Kidney (tissue), 14 donors: ENCODE results near the gene WWP2. TPM values are rescaled to one million over a fixed set of nuclear protein-coding genes. Genes with fewer than 3 reads are reported as not detected.

Experiments
- DNase-seq, 5 donors: peaks; one replicate each; pipeline ENCODE4 v3.0.0-alpha.2; 2013 to 2020
- FAIRE-seq: peaks from 2 replicates; lab custom pipeline; 2012; peaks lifted over from hg19 to GRCh38; lab: Jason Lieb, UNC
- H3K27ac ChIP-seq, 2 donors: one replicate each; pipeline ENCODE4 v1.7.0; 2013; ENCODE audit warnings: low read depth in 2 of 2, low read length in 2 of 2, inconsistent platforms in 1 of 2
- H3K27me3 ChIP-seq: one replicate; pipeline ENCODE4 v1.7.1; 2013; ENCODE audit warnings: low read length, inconsistent platforms; ENCODE audit not compliant: control insufficient read depth, insufficient read depth
- H3K36me3 ChIP-seq, 3 donors: one replicate each; pipeline versions ENCODE4 v1.7.0 to v1.7.1; 2013; ENCODE audit warnings: low read length in 3 of 3, control low read depth in 1 of 3, inconsistent platforms in 1 of 3; ENCODE audit not compliant: insufficient read depth in 3 of 3, control insufficient read depth in 2 of 3
- H3K4me1 ChIP-seq, 3 donors: one replicate each; pipeline versions ENCODE4 v1.7.0 to v1.7.1; 2013; ENCODE audit warnings: low read length in 3 of 3, inconsistent platforms in 1 of 3, low read depth in 1 of 3; ENCODE audit not compliant: control insufficient read depth in 2 of 3, insufficient read depth in 2 of 3
- H3K4me3 ChIP-seq, 3 donors: one replicate each; pipeline versions ENCODE4 v1.7.0 to v1.8.1; 2013; ENCODE audit warnings: low read length in 3 of 3, control low read depth in 1 of 3, inconsistent platforms in 1 of 3
- H3K9ac ChIP-seq, 3 donors: one replicate each; pipeline versions ENCODE4 v1.7.0 to v1.7.1; 2013; ENCODE audit warnings: low read length in 3 of 3, control low read depth in 1 of 3, inconsistent platforms in 1 of 3
- H3K9me3 ChIP-seq, 3 donors: one replicate each; pipeline versions ENCODE4 v1.7.0 to v1.7.1; 2013; ENCODE audit warnings: low read length in 3 of 3, control low read depth in 1 of 3, inconsistent platforms in 1 of 3; ENCODE audit not compliant: control insufficient read depth in 2 of 3, insufficient read depth in 1 of 3
- CTCF ChIP-seq: IDR thresholded peaks from 3 replicates; pipeline ENCODE4 v1.5.1; 2012; ENCODE audit warnings: mild to moderate bottlenecking, moderate library complexity, borderline replicate concordance; ENCODE audit not compliant: insufficient read depth; ENCODE audit errors: extremely low read depth
- intact Hi-C: fragments of 100-400 bp; cut with DNase I; formaldehyde crosslinking; loops from one replicate; pipeline ENCODE4 v1.11.1; 2022
- polyA plus RNA-seq: library from polyadenylated mRNA; stranded (reverse); fragments of 350-450 nt; fragmentation: Illumina TruSeq; extraction: RNeasy Lipid Tissue Mini Kit (QIAGEN cat#74804); gene quantifications from one replicate; pipeline ENCODE4 v1.2.3, GENCODE V29; 2014; ENCODE audit warnings: low read depth, low replicate concordance; ENCODE audit not compliant: insufficient read depth
- total RNA-seq: library from RNA; stranded (reverse); fragmentation: NEBNext Ultra II Directional; extraction: Animal tissue kit (Norgen Biotek cat#: 25700); gene quantifications from one replicate; pipeline ENCODE4 v1.2.1, GENCODE V29; 2021
- donor health status: control.
- donor health status: control.
- donor health status: control.
- donor health status: control.
- donor health status: control.
- donor health status: DM: yes; HTN: yes; CAD: no.
- donor health status: Normal renal cell carcinoma (clear cell type).

WWP2 gene
- total and polyA plus RNA-seq, 2 donors from 2014 or later: 30.0 to 128 TPM

DNA sequence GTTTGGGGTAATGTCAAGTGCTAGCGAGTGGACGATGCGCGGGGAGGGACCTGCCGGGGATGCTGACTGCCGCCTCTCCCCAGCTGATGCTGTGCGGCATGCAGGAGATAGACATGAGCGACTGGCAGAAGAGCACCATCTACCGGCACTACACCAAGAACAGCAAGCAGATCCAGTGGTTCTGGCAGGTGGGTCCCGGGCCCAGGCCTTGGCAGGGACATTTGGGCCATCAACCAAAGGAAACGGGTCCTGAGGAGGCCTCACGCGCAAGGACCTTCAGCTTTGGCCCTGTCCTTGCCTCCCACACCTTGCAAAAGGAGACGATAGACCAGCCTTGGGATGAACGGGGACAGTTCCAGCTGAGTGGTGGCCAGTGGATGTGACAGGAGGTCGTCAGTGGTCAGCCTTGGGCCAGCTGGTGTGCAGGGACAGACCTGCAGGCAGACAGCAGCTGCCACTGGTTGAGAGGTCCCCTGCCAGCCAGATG is 175.4 kb downstream of the WWP2 start:
- peaks cover 0 to 73% (median 46%) of the 10 kb centered on the region in 3 donors for H3K36me3 ChIP-seq
- H3K4me1 ChIP-seq: no peaks in the 10 kb centered on the region
- TF ChIP-seq CTCF: no peak
- no peaks in the 10 kb centered on the region for H3K9me3 ChIP-seq
- no peak overlapping the region for H3K4me3 ChIP-seq
- intact Hi-C loops: loop anchor here (10.0 kb wide), 1 partner anchor 143 kb away; no protein-coding TSS in a partner anchor
- FAIRE-seq (no peak), DNase-seq (peak in 2 of 5 donors; percentile 28 to 41)
- H3K9ac ChIP-seq: no peak overlapping the region
- no peaks in the 10 kb centered on the region for H3K27me3 ChIP-seq
- H3K27ac ChIP-seq: no peak overlapping the region

DNA sequence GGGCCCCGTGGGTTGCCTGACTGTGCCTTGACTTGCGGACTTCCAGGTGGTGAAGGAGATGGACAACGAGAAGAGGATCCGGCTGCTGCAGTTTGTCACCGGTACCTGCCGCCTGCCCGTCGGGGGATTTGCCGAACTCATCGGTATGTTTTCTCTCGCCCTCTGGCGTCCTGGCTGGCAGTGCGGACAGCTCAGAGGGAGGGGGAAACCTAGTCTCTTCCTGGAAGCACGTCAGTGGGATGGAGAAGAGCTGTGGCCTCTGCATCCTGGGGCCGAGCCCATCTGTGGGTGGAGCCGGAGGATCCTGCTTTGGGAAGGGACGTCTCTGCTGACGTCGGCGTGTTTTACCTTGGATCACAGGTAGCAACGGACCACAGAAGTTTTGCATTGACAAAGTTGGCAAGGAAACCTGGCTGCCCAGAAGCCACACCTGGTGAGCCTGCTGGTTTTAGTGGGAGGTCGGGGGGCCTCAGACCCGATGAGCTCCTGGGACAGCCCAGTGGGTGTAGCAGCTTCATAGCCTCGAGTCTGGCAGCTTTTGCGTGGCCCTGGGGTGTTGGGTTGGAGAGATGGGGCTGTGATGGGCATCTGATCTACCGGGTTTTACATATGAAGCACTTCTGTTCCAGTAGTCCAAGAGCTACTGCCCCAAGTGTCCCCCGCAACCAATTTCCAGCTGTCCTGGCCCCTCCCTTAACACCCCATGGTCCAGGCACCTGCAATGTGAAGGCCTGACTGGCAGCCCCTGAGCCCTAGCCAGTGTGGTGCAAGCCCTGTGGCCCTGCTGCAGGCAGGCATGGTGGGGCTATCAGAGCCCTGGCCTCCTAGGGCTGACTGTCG is 177.1 kb downstream of the WWP2 start:
- Histone ChIP-seq H3K4me3 (no peak overlapping the region), H3K27ac (no peak overlapping the region), H3K9ac (no peak overlapping the region), H3K9me3 (no peaks in the 10 kb centered on the region), H3K4me1 (no peaks in the 10 kb centered on the region), H3K27me3 (no peaks in the 10 kb centered on the region), H3K36me3 (peaks cover 0 to 57% (median 35%) of the 10 kb centered on the region in 3 donors)
- peak in 1 of 5 donors; percentile 63 for DNase-seq
- FAIRE-seq: no peak
- intact Hi-C loops: loop anchor here (10.0 kb wide), 1 partner anchor 144 kb away; no protein-coding TSS in a partner anchor
- TF ChIP-seq CTCF: no peak

DNA sequence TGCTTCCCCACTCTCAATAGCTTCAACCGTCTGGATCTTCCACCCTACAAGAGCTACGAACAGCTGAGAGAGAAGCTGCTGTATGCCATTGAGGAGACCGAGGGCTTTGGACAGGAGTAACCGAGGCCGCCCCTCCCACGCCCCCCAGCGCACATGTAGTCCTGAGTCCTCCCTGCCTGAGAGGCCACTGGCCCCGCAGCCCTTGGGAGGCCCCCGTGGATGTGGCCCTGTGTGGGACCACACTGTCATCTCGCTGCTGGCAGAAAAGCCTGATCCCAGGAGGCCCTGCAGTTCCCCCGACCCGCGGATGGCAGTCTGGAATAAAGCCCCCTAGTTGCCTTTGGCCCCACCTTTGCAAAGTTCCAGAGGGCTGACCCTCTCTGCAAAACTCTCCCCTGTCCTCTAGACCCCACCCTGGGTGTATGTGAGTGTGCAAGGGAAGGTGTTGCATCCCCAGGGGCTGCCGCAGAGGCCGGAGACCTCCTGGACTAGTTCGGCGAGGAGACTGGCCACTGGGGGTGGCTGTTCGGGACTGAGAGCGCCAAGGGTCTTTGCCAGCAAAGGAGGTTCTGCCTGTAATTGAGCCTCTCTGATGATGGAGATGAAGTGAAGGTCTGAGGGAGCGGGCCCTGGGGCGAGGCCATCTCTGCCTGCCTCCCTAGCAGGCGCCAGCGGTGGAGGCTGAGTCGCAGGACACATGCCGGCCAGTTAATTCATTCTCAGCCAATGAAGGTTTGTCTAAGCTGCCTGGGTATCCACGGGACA is 177.9 kb downstream of the WWP2 start:
- no peak overlapping the region for H3K4me3 ChIP-seq
- no peaks in the 10 kb centered on the region for H3K4me1 ChIP-seq
- H3K9me3 ChIP-seq: no peaks in the 10 kb centered on the region
- no peak overlapping the region for H3K9ac ChIP-seq
- TF ChIP-seq CTCF: no peak
- H3K27ac ChIP-seq: no peak overlapping the region
- FAIRE-seq (no peak), DNase-seq (peak in 1 of 5 donors; percentile 59)
- H3K36me3 ChIP-seq: peaks cover 0 to 50% (median 33%) of the 10 kb centered on the region in 3 donors
- H3K27me3 ChIP-seq: no peaks in the 10 kb centered on the region
- intact Hi-C loops: loop anchor here (10.0 kb wide), 1 partner anchor 145 kb away; no protein-coding TSS in a partner anchor
